ENCODE measurements around the gene TMEM53. TPM values are rescaled to one million over a fixed set of nuclear protein-coding genes. Genes with fewer than 3 reads are reported as not detected.

TMEM53 gene
- total and polyA plus RNA-seq, 2 of the 8 experiments (the other 6 are each of a cell fraction or from before 2014, with no cell fraction given), result 6.7 to 27.9 TPM

DNA sequence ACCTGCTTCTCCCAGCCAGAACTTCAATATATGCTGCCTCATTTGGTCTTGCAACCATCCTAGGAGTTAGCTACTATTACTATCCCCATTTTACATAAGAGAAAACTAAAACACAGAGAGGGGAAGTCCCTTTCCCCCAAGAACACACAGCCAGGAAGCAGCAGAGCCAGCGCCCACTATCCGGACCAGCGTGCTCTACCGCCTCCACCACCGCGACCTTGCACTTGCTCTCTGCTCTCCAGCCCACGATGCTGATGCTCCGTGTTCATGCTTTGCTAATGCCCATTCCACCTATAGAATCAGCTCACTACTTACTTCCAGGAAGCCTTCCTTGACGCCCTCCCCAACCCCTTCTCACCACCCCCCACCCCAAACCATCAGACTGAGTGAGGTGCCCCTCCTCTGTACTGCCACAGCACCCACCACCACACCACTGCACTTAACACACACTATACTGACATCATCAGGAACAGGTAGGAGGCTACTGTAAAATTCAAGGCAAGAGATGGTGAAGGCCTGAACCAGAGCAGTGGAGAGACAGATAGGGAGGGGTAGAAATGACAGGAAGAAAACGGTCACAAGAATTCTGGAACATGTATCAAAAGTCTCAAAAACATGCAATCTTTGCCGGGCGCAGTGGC lies 9.4 kb downstream of the TMEM53 start (continued):
- TF ChIP-seq, protein P1, sequence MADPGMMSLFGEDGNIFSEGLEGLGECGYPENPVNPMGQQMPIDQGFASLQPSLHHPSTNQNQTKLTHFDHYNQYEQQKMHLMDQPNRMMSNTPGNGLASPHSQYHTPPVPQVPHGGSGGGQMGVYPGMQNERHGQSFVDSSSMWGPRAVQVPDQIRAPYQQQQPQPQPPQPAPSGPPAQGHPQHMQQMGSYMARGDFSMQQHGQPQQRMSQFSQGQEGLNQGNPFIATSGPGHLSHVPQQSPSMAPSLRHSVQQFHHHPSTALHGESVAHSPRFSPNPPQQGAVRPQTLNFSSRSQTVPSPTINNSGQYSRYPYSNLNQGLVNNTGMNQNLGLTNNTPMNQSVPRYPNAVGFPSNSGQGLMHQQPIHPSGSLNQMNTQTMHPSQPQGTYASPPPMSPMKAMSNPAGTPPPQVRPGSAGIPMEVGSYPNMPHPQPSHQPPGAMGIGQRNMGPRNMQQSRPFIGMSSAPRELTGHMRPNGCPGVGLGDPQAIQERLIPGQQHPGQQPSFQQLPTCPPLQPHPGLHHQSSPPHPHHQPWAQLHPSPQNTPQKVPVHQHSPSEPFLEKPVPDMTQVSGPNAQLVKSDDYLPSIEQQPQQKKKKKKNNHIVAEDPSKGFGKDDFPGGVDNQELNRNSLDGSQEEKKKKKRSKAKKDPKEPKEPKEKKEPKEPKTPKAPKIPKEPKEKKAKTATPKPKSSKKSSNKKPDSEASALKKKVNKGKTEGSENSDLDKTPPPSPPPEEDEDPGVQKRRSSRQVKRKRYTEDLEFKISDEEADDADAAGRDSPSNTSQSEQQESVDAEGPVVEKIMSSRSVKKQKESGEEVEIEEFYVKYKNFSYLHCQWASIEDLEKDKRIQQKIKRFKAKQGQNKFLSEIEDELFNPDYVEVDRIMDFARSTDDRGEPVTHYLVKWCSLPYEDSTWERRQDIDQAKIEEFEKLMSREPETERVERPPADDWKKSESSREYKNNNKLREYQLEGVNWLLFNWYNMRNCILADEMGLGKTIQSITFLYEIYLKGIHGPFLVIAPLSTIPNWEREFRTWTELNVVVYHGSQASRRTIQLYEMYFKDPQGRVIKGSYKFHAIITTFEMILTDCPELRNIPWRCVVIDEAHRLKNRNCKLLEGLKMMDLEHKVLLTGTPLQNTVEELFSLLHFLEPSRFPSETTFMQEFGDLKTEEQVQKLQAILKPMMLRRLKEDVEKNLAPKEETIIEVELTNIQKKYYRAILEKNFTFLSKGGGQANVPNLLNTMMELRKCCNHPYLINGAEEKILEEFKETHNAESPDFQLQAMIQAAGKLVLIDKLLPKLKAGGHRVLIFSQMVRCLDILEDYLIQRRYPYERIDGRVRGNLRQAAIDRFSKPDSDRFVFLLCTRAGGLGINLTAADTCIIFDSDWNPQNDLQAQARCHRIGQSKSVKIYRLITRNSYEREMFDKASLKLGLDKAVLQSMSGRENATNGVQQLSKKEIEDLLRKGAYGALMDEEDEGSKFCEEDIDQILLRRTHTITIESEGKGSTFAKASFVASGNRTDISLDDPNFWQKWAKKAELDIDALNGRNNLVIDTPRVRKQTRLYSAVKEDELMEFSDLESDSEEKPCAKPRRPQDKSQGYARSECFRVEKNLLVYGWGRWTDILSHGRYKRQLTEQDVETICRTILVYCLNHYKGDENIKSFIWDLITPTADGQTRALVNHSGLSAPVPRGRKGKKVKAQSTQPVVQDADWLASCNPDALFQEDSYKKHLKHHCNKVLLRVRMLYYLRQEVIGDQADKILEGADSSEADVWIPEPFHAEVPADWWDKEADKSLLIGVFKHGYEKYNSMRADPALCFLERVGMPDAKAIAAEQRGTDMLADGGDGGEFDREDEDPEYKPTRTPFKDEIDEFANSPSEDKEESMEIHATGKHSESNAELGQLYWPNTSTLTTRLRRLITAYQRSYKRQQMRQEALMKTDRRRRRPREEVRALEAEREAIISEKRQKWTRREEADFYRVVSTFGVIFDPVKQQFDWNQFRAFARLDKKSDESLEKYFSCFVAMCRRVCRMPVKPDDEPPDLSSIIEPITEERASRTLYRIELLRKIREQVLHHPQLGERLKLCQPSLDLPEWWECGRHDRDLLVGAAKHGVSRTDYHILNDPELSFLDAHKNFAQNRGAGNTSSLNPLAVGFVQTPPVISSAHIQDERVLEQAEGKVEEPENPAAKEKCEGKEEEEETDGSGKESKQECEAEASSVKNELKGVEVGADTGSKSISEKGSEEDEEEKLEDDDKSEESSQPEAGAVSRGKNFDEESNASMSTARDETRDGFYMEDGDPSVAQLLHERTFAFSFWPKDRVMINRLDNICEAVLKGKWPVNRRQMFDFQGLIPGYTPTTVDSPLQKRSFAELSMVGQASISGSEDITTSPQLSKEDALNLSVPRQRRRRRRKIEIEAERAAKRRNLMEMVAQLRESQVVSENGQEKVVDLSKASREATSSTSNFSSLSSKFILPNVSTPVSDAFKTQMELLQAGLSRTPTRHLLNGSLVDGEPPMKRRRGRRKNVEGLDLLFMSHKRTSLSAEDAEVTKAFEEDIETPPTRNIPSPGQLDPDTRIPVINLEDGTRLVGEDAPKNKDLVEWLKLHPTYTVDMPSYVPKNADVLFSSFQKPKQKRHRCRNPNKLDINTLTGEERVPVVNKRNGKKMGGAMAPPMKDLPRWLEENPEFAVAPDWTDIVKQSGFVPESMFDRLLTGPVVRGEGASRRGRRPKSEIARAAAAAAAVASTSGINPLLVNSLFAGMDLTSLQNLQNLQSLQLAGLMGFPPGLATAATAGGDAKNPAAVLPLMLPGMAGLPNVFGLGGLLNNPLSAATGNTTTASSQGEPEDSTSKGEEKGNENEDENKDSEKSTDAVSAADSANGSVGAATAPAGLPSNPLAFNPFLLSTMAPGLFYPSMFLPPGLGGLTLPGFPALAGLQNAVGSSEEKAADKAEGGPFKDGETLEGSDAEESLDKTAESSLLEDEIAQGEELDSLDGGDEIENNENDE (IDR thresholded peaks at IDR 0.05; ENCODE audit: insufficient replicate concordance, low read length), result no peak
- TF ChIP-seq, protein P2, sequence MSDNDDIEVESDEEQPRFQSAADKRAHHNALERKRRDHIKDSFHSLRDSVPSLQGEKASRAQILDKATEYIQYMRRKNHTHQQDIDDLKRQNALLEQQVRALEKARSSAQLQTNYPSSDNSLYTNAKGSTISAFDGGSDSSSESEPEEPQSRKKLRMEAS (IDR thresholded peaks at IDR 0.05), result no peak
- no peak for TF ChIP-seq POLR2AphosphoS5 (IDR thresholded peaks at IDR 0.05; ENCODE audit: low read depth, low read length)

Measured in H1 (cell line).